HG02642 (cell line): ENCODE results near the gene NTN1.

Source experiments
- ATAC-seq: cut with Tn5 transposase; IDR thresholded peaks from one replicate; pipeline ENCODE4 v1.9.1; 2021; ENCODE audit warnings: mild to moderate bottlenecking; ENCODE audit not compliant: unreplicated experiment, poor library complexity

Gene NTN1

GRCh38 chr17:9032151-9032550, 10.8 kb downstream of the NTN1 start:
- no peak for ATAC-seq

- no peak for ATAC-seq
Observed at GRCh38 chr17:9032583-9032982, 11.3 kb downstream of the NTN1 start.

- ATAC-seq, result no peak
Observed at GRCh38 chr17:9035249-9035648, 13.9 kb downstream of the NTN1 start.

GRCh38 chr17:9036336-9036735, 15.0 kb downstream of the NTN1 start:
- no peak for ATAC-seq

GRCh38 chr17:9037736-9038135, 16.4 kb downstream of the NTN1 start:
- ATAC-seq, result no peak

- ATAC-seq, result no peak
Observed at GRCh38 chr17:9038380-9038779, 17.1 kb downstream of the NTN1 start.

GRCh38 chr17:9044772-9045463, 23.6 kb downstream of the NTN1 start:
- ATAC-seq, result no peak

- ATAC-seq, result no peak
Observed at GRCh38 chr17:9050801-9051401, 29.6 kb downstream of the NTN1 start.

GRCh38 chr17:9051561-9051960, 30.3 kb downstream of the NTN1 start:
- ATAC-seq, result no peak

GRCh38 chr17:9052921-9053320, 31.6 kb downstream of the NTN1 start:
- ATAC-seq, result no peak

GRCh38 chr17:9053406-9053805, 32.1 kb downstream of the NTN1 start:
- no peak for ATAC-seq

- no peak for ATAC-seq
Observed at GRCh38 chr17:9054126-9054975, 33.0 kb downstream of the NTN1 start.

- ATAC-seq, result no peak
Observed at GRCh38 chr17:9055281-9055680, 34.0 kb downstream of the NTN1 start.

GRCh38 chr17:9056566-9056965, 35.3 kb downstream of the NTN1 start:
- ATAC-seq, result no peak

- no peak for ATAC-seq
Observed at GRCh38 chr17:9057310-9057709, 36.0 kb downstream of the NTN1 start.

- no peak for ATAC-seq
Observed at GRCh38 chr17:9062399-9062902, 41.1 kb downstream of the NTN1 start.

- ATAC-seq, result no peak
Observed at GRCh38 chr17:9064311-9064834, 43.1 kb downstream of the NTN1 start.

- ATAC-seq, result no peak
Observed at GRCh38 chr17:9071016-9071415, 49.7 kb downstream of the NTN1 start.

GRCh38 chr17:9071811-9072498, 50.6 kb downstream of the NTN1 start:
- ATAC-seq, result no peak

GRCh38 chr17:9072696-9073339, 51.5 kb downstream of the NTN1 start:
- ATAC-seq, result no peak
